ENCODE results near the gene HOMEZ.
"Not testable (repeated sequence)": the region's sequence is repeated elsewhere in the genome, so short reads cannot be mapped to it uniquely, and the experiment has no call there.

Gene HOMEZ

GRCh38 chr14:23286902-23287479 lies 1.1 kb upstream of the HOMEZ start:
- no peak for TF ChIP-seq CTCF (IDR thresholded peaks at IDR 0.05; ENCODE audit: low read depth, low read length)
- peak; percentile 24 to 38 for DNase-seq (ENCODE audit: low read depth in 2 of 2)
- peak overlapping the region; percentile 82 to 88 for H3K4me3 ChIP-seq (replicated peaks in 1 of 2; ENCODE audit: low read depth in 2 of 2, low read length in 2 of 2)

- DNase-seq (ENCODE audit: low read depth in 2 of 2): no peak
- H3K4me3 ChIP-seq (replicated peaks in 1 of 2; ENCODE audit: low read depth in 2 of 2, low read length in 2 of 2): peak overlapping the region; percentile 82 to 88
- TF ChIP-seq CTCF (IDR thresholded peaks at IDR 0.05; ENCODE audit: low read depth, low read length): no peak
These were observed 357 bp downstream of the HOMEZ start for GRCh38 chr14:23285530-23286019.

GRCh38 chr14:23284654-23285529 lies 1.0 kb downstream of the HOMEZ start:
- no peak for TF ChIP-seq CTCF (IDR thresholded peaks at IDR 0.05; ENCODE audit: low read depth, low read length)
- peak; percentile 26 to 42 for DNase-seq (ENCODE audit: low read depth in 2 of 2)
- H3K4me3 ChIP-seq (replicated peaks in 1 of 2; ENCODE audit: low read depth in 2 of 2, low read length in 2 of 2): peak overlapping the region; percentile 82 to 88

GRCh38 chr14:23281247-23281646 lies 4.7 kb downstream of the HOMEZ start:
- DNase-seq (ENCODE audit: low read depth in 2 of 2): no peak
- no peak for TF ChIP-seq CTCF (IDR thresholded peaks at IDR 0.05; ENCODE audit: low read depth, low read length)
- no peak overlapping the region for H3K4me3 ChIP-seq (replicated peaks in 1 of 2; ENCODE audit: low read depth in 2 of 2, low read length in 2 of 2)

GRCh38 chr14:23277928-23278327 lies 8.0 kb downstream of the HOMEZ start:
- not testable (repeated sequence) for H3K4me3 ChIP-seq (replicated peaks in 1 of 2; ENCODE audit: low read depth in 2 of 2, low read length in 2 of 2); DNase-seq (ENCODE audit: low read depth in 2 of 2)

- no peak for TF ChIP-seq CTCF (IDR thresholded peaks at IDR 0.05; ENCODE audit: low read depth, low read length)
- no peak overlapping the region for H3K4me3 ChIP-seq (replicated peaks in 1 of 2; ENCODE audit: low read depth in 2 of 2, low read length in 2 of 2)
- DNase-seq (ENCODE audit: low read depth in 2 of 2): no peak
These were observed 8.7 kb downstream of the HOMEZ start for GRCh38 chr14:23277189-23277588.

- no peak for DNase-seq (ENCODE audit: low read depth in 2 of 2)
- no peak for TF ChIP-seq CTCF (IDR thresholded peaks at IDR 0.05; ENCODE audit: low read depth, low read length)
These were observed 10.5 kb downstream of the HOMEZ start for GRCh38 chr14:23275412-23275811.

More at GRCh38 chr14:23275412-23275811, 10.5 kb downstream of the HOMEZ start:
- no peak overlapping the region for H3K4me3 ChIP-seq (replicated peaks in 1 of 2; ENCODE audit: low read depth in 2 of 2, low read length in 2 of 2)

All from cardiac fibroblast (primary cell).